Stimulated activated CD4-positive, alpha-beta T cell treated with anti-CD3 and anti-CD28 coated beads, Interleukin-2, amount 100 ng/mL, for 4 hours (primary cell): Measurements from ENCODE around the gene PDZD4.

Experiments
- DNase-seq: peaks from one replicate; pipeline ENCODE4 v3.0.0-alpha.2; 2020; ENCODE audit warnings: low read depth

Gene PDZD4

GRCh38 chrX:153782871-153783270 lies 47.5 kb downstream of the PDZD4 start:
- no peak for DNase-seq

GRCh38 chrX:153782313-153782712 lies 48.0 kb downstream of the PDZD4 start:
- DNase-seq: no peak

GRCh38 chrX:153781428-153782047 lies 48.8 kb downstream of the PDZD4 start:
- no peak for DNase-seq

- no peak for DNase-seq
These were observed 49.5 kb downstream of the PDZD4 start, which contains the start of gene SRPK3 for GRCh38 chrX:153780678-153781427. TSS of gene SRPK3 (plus strand) at chrX:153781041. CDS start at chrX:153781087, 46 bp downstream.

- DNase-seq: no peak
These were observed 50.3 kb downstream of the PDZD4 start for GRCh38 chrX:153779891-153780677.

GRCh38 chrX:153778684-153779101 lies 51.7 kb downstream of the PDZD4 start:
- no peak for DNase-seq

- DNase-seq: no peak
These were observed 52.2 kb downstream of the PDZD4 start for GRCh38 chrX:153778181-153778580.

- no peak for DNase-seq
These were observed 52.9 kb downstream of the PDZD4 start for GRCh38 chrX:153777261-153778090.

GRCh38 chrX:153776611-153777045 lies 53.7 kb downstream of the PDZD4 start:
- DNase-seq: no peak

- DNase-seq: no peak
These were observed 54.2 kb downstream of the PDZD4 start for GRCh38 chrX:153776120-153776599.

GRCh38 chrX:153775293-153776119 lies 54.8 kb downstream of the PDZD4 start:
- no peak for DNase-seq

- no peak for DNase-seq
These were observed 55.6 kb downstream of the PDZD4 start for GRCh38 chrX:153774576-153775292.

- DNase-seq: no peak
These were observed 56.4 kb downstream of the PDZD4 start for GRCh38 chrX:153773741-153774575.

GRCh38 chrX:153773218-153773611 lies 57.1 kb downstream of the PDZD4 start:
- DNase-seq: no peak

GRCh38 chrX:153772316-153773217 lies 57.8 kb downstream of the PDZD4 start:
- DNase-seq: no peak

- DNase-seq: no peak
These were observed 58.7 kb downstream of the PDZD4 start for GRCh38 chrX:153771415-153772315.
